Activated CD8-positive, alpha-beta T cell treated with anti-CD3 and anti-CD28 coated beads for 36 hours (primary cell): ENCODE measurements around the gene MLN. TPM values are rescaled to one million over a fixed set of nuclear protein-coding genes. Genes with fewer than 3 reads are reported as not detected.
A peak's percentile ranks its signal among the peaks of the same experiment; 100 is the strongest.

Experiments used
- ATAC-seq: fragments of 200-7000 bp; cut with Tn5 transposase; one replicate; pipeline ENCODE4 v1.10.0; 2021; ENCODE audit warnings: mild to moderate bottlenecking, moderate library complexity
- CTCF ChIA-PET: fragments of 350-600 bp; sonication (Branson Sonifier 250); formaldehyde crosslinking; loops from one replicate; lab custom pipeline; 2021; ENCODE audit warnings: antibody characterized with exemption; lab: Charles Lee
- POLR2A ChIA-PET: fragments of 350-600 bp; sonication (Branson Sonifier 250); formaldehyde crosslinking; loops from one replicate; lab custom pipeline; 2021; ENCODE audit warnings: antibody characterized with exemption; lab: Charles Lee
- DNase-seq: peaks from one replicate; pipeline ENCODE4 v3.0.0-alpha.2; 2020
- H3K27ac Mint-ChIP-seq: one replicate; pipeline ENCODE4 v1.8.0; 2021; ENCODE audit warnings: mild to moderate bottlenecking, mixed read lengths
- H3K27me3 Mint-ChIP-seq: one replicate; pipeline ENCODE4 v1.8.0; 2021; ENCODE audit warnings: mixed read lengths
- H3K36me3 Mint-ChIP-seq: one replicate; pipeline ENCODE4 v1.8.0; 2021; ENCODE audit warnings: low read depth, mixed read lengths
- H3K4me1 Mint-ChIP-seq: one replicate; pipeline ENCODE4 v1.8.0; 2021; ENCODE audit warnings: low read depth, mixed read lengths
- H3K4me3 Mint-ChIP-seq: one replicate; pipeline ENCODE4 v1.8.0; 2021; ENCODE audit warnings: mild to moderate bottlenecking, moderate library complexity, mixed read lengths
- H3K9me3 Mint-ChIP-seq: one replicate; pipeline ENCODE4 v1.8.0; 2021; ENCODE audit warnings: mixed read lengths
- intact Hi-C: fragments of 100-400 bp; cut with micrococcal nuclease; formaldehyde crosslinking; loops from one replicate; pipeline ENCODE4 v1.10.0; 2022
- total RNA-seq, 2 experiments: library from RNA; stranded (reverse); gene quantifications; one replicate each; pipeline ENCODE4 v1.2.3, GENCODE V29; 2021
- TF ChIP-seq, protein P1 (sequence below): fragments of 200-600 bp; IDR thresholded peaks from one replicate; pipeline ENCODE4 v1.8.0; 2022; ENCODE audit warnings: antibody characterized with exemption, mild to moderate bottlenecking

MLN gene
- total RNA-seq, 2 experiments from 2014 or later = not detected

DNA sequence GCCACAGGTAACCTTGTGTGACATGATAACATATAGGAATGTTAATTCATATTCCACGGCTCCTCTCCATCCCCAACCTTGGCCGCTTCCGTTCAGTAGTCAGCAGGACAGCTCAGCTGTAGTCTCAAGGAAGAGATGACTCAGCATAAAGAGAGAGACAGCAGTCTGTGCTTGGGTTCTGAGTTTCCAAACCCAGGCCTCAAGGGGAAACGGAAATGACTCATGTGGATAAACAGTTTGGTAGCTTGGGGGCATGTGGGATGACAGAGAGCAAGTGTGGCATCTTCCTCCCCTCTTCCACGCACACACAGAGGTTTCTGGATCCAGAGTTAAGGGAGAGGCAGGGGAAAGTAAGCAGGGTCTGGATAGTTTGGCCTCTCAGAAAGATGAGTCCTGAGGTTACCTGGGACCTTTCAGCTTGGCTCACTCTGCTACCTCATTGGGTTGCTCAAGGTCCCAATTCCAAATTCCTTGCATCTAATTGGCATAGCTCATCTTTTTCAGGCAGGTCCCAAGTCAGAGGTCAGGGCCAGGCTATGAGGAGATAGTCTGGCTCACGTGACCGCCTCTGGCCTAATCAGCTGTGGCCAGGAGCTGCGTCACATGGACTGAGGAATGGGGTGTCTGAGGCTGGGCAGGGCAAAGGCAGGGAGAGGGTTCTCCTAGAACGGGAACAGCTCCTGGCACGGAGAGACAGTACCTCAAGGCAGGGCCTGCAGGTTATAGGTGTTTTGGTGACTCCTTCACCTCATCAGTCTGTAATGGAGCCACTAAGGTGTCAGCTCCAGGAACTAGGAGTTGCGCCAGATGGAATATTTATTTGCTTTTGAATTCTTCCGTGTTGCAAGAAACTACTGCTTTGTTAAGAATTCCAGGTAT lies 36.5 kb upstream of the MLN start:
- Mint-ChIP-seq H3K9me3 (peaks cover 1% of the 10 kb centered on the region), H3K4me1 (peaks cover 12% of the 10 kb centered on the region), H3K36me3 (no peaks in the 10 kb centered on the region), H3K4me3 (no peak overlapping the region), H3K27ac (peak overlapping the region; percentile 47), H3K27me3 (peaks cover 2% of the 10 kb centered on the region)
- CTCF ChIA-PET = interaction anchor here (1.0 to 2.3 kb wide), 6 partner anchors 8 to 314 kb away, joined by 3 to 6 read pairs (median 4); partner anchors contain the start of gene LEMD2
- peak; percentile 68 for DNase-seq
- peak; percentile 95 for ATAC-seq
- POLR2A ChIA-PET = interaction anchor here (0.8 to 1.0 kb wide), 2 partner anchors 9 to 15 kb away, joined by 3 to 6 read pairs; no protein-coding TSS in a partner anchor
- TF ChIP-seq, protein P1, sequence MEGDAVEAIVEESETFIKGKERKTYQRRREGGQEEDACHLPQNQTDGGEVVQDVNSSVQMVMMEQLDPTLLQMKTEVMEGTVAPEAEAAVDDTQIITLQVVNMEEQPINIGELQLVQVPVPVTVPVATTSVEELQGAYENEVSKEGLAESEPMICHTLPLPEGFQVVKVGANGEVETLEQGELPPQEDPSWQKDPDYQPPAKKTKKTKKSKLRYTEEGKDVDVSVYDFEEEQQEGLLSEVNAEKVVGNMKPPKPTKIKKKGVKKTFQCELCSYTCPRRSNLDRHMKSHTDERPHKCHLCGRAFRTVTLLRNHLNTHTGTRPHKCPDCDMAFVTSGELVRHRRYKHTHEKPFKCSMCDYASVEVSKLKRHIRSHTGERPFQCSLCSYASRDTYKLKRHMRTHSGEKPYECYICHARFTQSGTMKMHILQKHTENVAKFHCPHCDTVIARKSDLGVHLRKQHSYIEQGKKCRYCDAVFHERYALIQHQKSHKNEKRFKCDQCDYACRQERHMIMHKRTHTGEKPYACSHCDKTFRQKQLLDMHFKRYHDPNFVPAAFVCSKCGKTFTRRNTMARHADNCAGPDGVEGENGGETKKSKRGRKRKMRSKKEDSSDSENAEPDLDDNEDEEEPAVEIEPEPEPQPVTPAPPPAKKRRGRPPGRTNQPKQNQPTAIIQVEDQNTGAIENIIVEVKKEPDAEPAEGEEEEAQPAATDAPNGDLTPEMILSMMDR = no peak
- intact Hi-C loops = no loop called here

DNA sequence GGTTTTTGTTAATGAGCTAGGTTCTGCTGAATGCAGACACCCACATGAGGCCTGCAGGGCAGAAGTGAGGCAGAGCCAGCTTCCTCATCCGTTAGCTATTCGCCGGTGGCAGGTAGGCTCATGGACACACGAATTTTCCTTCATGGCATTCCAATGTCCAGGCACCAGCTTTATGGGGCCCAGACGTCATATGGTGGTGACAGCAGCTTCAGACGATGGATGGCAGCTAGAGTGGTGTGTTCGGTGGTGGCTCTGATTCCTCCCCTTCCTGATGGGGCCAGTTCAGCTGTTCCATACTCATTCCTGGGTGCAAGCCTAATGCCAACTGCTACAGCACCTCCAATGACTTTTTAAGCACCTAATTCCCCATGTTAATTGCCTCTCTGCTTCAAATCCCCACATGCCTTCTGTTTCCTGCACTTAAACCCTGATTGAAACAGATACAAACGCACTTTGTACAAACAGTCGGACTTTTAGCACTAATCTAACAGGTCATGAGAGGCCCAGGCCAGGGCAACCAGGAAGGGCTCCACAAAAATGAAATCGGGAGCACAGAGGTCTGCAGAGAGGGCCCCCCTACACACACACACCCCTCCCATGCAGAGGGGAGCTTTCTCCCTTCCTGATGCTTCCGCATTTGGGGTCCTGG lies 35.7 kb upstream of the MLN start:
- Mint-ChIP-seq H3K9me3 (peaks cover 1% of the 10 kb centered on the region), H3K27me3 (peaks cover 2% of the 10 kb centered on the region), H3K36me3 (no peaks in the 10 kb centered on the region), H3K4me3 (no peak overlapping the region), H3K4me1 (peaks cover 12% of the 10 kb centered on the region), H3K27ac (no peak overlapping the region)
- intact Hi-C loops = no loop called here
- ATAC-seq (no peak), DNase-seq (no peak)
- ChIA-PET POLR2A (interaction anchor here (1.0 kb wide), 1 partner anchor 10 kb away, joined by 6 read pairs; no protein-coding TSS in a partner anchor), CTCF (interaction anchor here (1.0 to 2.3 kb wide), 4 partner anchors 9 to 216 kb away, joined by 3 to 6 read pairs (median 6); partner anchors contain the start of gene LEMD2)
- TF ChIP-seq, protein P1 = no peak

DNA sequence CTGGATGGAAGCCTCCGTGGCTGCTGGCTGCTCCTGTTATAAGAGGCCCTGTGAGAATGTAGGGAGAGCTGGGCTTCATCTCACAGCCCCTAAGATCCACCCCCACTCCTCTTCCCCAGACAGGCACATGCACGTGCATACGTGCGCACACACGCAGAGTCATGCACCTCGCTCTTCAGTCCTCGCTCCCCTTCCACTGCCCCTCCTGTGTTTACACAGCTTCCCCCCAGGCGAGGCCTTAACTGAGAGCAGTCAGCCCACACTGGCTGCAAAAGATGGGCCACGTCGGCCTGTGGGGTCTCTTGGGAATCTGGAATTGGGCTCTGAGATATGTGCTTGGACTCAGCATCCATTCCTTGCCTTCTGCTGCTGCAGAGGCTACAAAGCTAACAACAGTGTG lies 35.2 kb upstream of the MLN start:
- TF ChIP-seq, protein P1 = no peak
- POLR2A ChIA-PET = no interaction called here
- H3K27ac Mint-ChIP-seq = no peak overlapping the region

DNA sequence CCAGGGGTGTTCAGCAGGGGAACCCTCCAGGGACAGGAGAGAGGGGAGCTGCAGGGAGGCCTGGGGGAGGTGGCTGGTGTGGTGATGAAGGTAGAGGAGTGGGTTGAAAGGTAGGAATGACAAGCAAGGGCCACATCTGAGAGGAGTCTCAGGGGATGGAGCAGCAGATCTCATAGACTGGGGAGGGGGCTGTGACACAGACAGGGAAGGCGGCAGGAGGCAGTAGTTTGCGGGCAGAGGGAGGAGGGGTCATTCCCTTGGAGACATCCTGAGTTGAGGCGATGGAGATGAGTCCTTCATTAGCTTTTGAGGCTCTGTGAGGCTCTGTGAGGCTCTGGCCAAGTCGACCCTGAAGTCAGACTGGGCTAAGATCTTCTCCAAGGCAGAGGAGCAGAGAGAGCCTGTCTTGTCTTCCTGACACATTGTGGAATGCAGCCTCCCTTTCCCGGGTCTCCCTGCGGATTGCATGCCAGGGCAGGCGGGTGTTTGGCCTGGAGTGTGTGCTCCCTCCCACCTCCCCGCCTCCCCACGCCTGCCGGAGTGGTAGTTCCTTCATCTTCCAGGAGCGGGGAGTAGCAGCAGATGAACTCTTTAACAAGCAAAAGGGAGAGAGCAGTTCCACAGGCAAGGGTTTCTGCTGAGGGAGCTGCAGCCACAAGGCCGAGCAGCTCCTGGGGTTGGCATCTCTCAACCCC lies 34.3 kb upstream of the MLN start:
- DNase-seq (no peak), ATAC-seq (no peak)
- Mint-ChIP-seq H3K9me3 (peaks cover 1% of the 10 kb centered on the region), H3K4me3 (no peak overlapping the region), H3K4me1 (peaks cover 12% of the 10 kb centered on the region), H3K27ac (no peak overlapping the region), H3K36me3 (no peaks in the 10 kb centered on the region), H3K27me3 (peaks cover 2% of the 10 kb centered on the region)
- ChIA-PET CTCF (no interaction called here), POLR2A (no interaction called here)
- intact Hi-C loops = no loop called here
- TF ChIP-seq, protein P1 = no peak

More for the DNA sequence above, 35.2 kb upstream of the MLN start:
- H3K27me3 Mint-ChIP-seq = peaks cover 2% of the 10 kb centered on the region
- intact Hi-C loops = no loop called here
- peaks cover 1% of the 10 kb centered on the region for H3K9me3 Mint-ChIP-seq
- H3K4me3 Mint-ChIP-seq = no peak overlapping the region
- H3K36me3 Mint-ChIP-seq = no peaks in the 10 kb centered on the region
- H3K4me1 Mint-ChIP-seq = peaks cover 12% of the 10 kb centered on the region
- DNase-seq = no peak
- CTCF ChIA-PET = interaction anchor here (1.2 to 2.1 kb wide), 2 partner anchors 69 to 216 kb away, joined by 6 read pairs; no protein-coding TSS in a partner anchor
- no peak for ATAC-seq
